Naive thymus-derived CD8-positive, alpha-beta T cell (primary cell): ENCODE data around the gene BTBD18. TPM values are rescaled to one million over a fixed set of nuclear protein-coding genes. Genes with fewer than 3 reads are reported as not detected.

ENCODE experiments used
- ATAC-seq, 2 donors: fragments of 150-1000 bp; cut with Tn5 transposase in 1 of 2; sonication (Bioruptor Pico), chemical (Tn5 transposase) in 1 of 2; 1 replicate in 1 of 2; 2 replicates in 1 of 2; pipeline ENCODE4 v1.10.0; 2021; ENCODE audit warnings: mild to moderate bottlenecking in 2 of 2, moderate library complexity in 2 of 2
- POLR2A ChIA-PET: fragments of 350-600 bp; sonication (Branson Sonifier 250); formaldehyde crosslinking; loops from one replicate; lab custom pipeline; 2021; ENCODE audit warnings: antibody characterized with exemption; lab: Charles Lee
- DNase-seq, 10 donors: peaks; one replicate each; pipeline versions ENCODE4 v3.0.0 to v3.0.0-alpha.2; 2020 to 2022
- H3K27ac Mint-ChIP-seq, 10 donors: one replicate each; pipeline ENCODE4 v1.8.0; 2020 to 2022; ENCODE audit warnings: mild to moderate bottlenecking in 10 of 10, mixed read lengths in 10 of 10, moderate library complexity in 4 of 10, inconsistent platforms in 1 of 10
- H3K27me3 Mint-ChIP-seq, 5 donors: one replicate each; pipeline ENCODE4 v1.8.0; 2021 to 2022; ENCODE audit warnings: mixed read lengths in 5 of 5
- H3K36me3 Mint-ChIP-seq, 3 donors: one replicate each; pipeline ENCODE4 v1.8.0; 2020 to 2022; ENCODE audit warnings: mixed read lengths in 3 of 3, mild to moderate bottlenecking in 2 of 3, inconsistent platforms in 1 of 3
- H3K4me1 Mint-ChIP-seq, 4 donors: one replicate each; pipeline ENCODE4 v1.8.0; 2021 to 2022; ENCODE audit warnings: mixed read lengths in 4 of 4
- H3K4me3 Mint-ChIP-seq, 10 donors: one replicate each; pipeline ENCODE4 v1.8.0; 2020 to 2022; ENCODE audit warnings: mild to moderate bottlenecking in 10 of 10, mixed read lengths in 10 of 10, moderate library complexity in 6 of 10, inconsistent platforms in 1 of 10
- H3K9me3 Mint-ChIP-seq, 9 donors: one replicate each; pipeline ENCODE4 v1.8.0; 2020 to 2022; ENCODE audit warnings: mixed read lengths in 9 of 9, mild to moderate bottlenecking in 3 of 9, inconsistent platforms in 1 of 9, moderate library complexity in 1 of 9
- polyA plus RNA-seq, 3 donors: library from polyadenylated mRNA; unstranded; fragments of 300-500 nt; fragmentation: Illumina TruSeq; gene quantifications; one replicate each; pipeline ENCODE4 v1.2.3, GENCODE V29; 2021
- total RNA-seq, 8 experiments: library from RNA in 2 of 8; stranded (reverse) in 2 of 8; gene quantifications; one replicate each; pipeline ENCODE4 v1.2.3 and lab custom pipeline; 2021 to 2026

The BTBD18 gene
- total RNA-seq, result under 1 TPM; 0.18 to 0.30 TPM
- under 1 TPM; 0.25 to 0.76 (median 0.27) TPM for polyA plus RNA-seq
- 0 to 0.60 (median 0) reads per million in 6 experiments for total RNA-seq (lab: John Stamatoyannopoulos, UW)

GRCh38 chr11:57751676-57752253 lies at the start of gene BTBD18:
BTBD18 (minus strand) TSS chr11:57751819; CDS start chr11:57751188, 631 bp downstream.
- DNase-seq, result no peak

GRCh38 chr11:57801183-57801485 lies 49.5 kb upstream of the BTBD18 start:
- DNase-seq (no peak), ATAC-seq (peak; percentile 18 to 45)
- H3K4me3 Mint-ChIP-seq, result peak overlapping the region in 1 of 10 donors; percentile 40
- H3K36me3 Mint-ChIP-seq, result peaks cover 3 to 42% (median 10%) of the 10 kb centered on the region in 3 donors
- no peaks in the 10 kb centered on the region for H3K27me3 Mint-ChIP-seq
- H3K9me3 Mint-ChIP-seq, result no peaks in the 10 kb centered on the region
- peaks cover 8 to 31% (median 28%) of the 10 kb centered on the region in 4 donors for H3K4me1 Mint-ChIP-seq
- H3K27ac Mint-ChIP-seq, result peak overlapping the region in 8 of 10 donors; percentile 64 to 93 (median 75)
- POLR2A ChIA-PET, result interaction anchor here (1.2 to 3.2 kb wide), 7 partner anchors 49 to 233 kb away, joined by 3 to 28 read pairs (median 5); partner anchors contain the start of genes BTBD18, MED19, SELENOH and TMX2

More at GRCh38 chr11:57751676-57752253, at the start of gene BTBD18:
- POLR2A ChIA-PET, result interaction anchor here (1.5 to 1.7 kb wide), 2 partner anchors 10 to 49 kb away, joined by 5 to 6 read pairs; partner anchors contain the start of gene SELENOH
- Mint-ChIP-seq H3K27me3 (no peaks in the 10 kb centered on the region), H3K36me3 (peaks cover 0 to 21% (median 0%) of the 10 kb centered on the region in 3 donors), H3K4me3 (no peak within 1 kb of the TSS), H3K9me3 (no peaks in the 10 kb centered on the region), H3K27ac (peak within 1 kb of the TSS; percentile 13 to 90 (median 60)), H3K4me1 (peaks cover 10 to 25% (median 21%) of the 10 kb centered on the region in 4 donors)
- peak in 1 of 2 donors; percentile 41 for ATAC-seq

GRCh38 chr11:57800444-57801182 lies 49.0 kb upstream of the BTBD18 start:
- peak overlapping the region in 8 of 10 donors; percentile 0 to 56 (median 24) for H3K4me3 Mint-ChIP-seq
- H3K9me3 Mint-ChIP-seq, result no peaks in the 10 kb centered on the region
- peaks cover 3 to 42% (median 6%) of the 10 kb centered on the region in 3 donors for H3K36me3 Mint-ChIP-seq
- no peaks in the 10 kb centered on the region for H3K27me3 Mint-ChIP-seq
- ATAC-seq, result peak; percentile 84 to 92
- peak in 5 of 10 donors; percentile 16 to 72 (median 67) for DNase-seq
- POLR2A ChIA-PET, result interaction anchor here (0.5 to 3.2 kb wide), 8 partner anchors 48 to 232 kb away, joined by 3 to 28 read pairs (median 4); partner anchors contain the start of genes BTBD18, MED19, SELENOH and TMX2
- H3K4me1 Mint-ChIP-seq, result peaks cover 8 to 32% (median 29%) of the 10 kb centered on the region in 4 donors
- H3K27ac Mint-ChIP-seq, result peak overlapping the region; percentile 64 to 93 (median 80)

GRCh38 chr11:57798905-57799559 lies 47.4 kb upstream of the BTBD18 start:
- Mint-ChIP-seq H3K27ac (peak overlapping the region; percentile 5 to 90 (median 82)), H3K4me1 (peaks cover 11 to 39% (median 34%) of the 10 kb centered on the region in 4 donors), H3K4me3 (no peak overlapping the region), H3K27me3 (no peaks in the 10 kb centered on the region), H3K36me3 (peaks cover 3 to 32% (median 4%) of the 10 kb centered on the region in 3 donors), H3K9me3 (no peaks in the 10 kb centered on the region)
- POLR2A ChIA-PET, result interaction anchor here (0.6 to 3.2 kb wide), 8 partner anchors 21 to 144 kb away, joined by 3 to 28 read pairs (median 6); partner anchors contain the start of genes MED19, SELENOH, TMX2 and ZDHHC5
- DNase-seq (no peak), ATAC-seq (no peak)

DNA sequence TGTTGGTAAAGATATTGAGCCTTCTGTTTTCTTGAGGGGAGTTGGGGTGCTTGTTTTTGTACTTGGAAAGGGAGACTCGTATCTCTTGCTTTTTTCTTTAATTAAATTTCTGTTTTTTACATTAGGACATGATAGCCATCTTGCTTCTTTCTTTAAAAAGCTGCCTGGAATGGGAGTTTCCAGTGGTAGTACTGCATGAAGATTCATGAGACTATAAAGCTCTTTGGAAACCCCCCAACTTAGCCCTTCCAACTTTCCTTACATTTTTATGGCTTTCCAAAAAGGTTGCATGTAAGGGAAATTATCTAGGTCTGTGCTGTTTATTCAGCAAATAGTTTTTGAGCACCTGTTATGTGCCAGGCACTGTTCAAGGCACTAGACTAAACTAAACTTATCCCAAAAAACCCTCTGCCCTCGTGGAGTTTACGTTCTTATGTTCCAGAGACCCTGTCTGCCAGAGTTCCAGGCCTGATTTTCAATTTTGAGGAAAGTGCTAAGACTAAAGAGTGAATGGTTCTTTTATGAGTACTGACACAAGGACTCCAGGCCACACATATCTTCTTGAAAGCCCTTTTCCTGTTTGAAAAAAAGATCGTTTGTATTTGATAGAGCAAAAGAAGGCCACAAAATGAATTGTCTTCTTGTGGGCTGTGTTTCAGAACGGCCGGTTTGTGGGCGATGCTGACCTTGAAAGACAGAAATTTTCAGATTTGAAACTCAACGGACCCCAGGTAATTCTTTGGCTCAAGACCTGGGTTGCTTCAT lies 41.9 kb upstream of the BTBD18 start:
- DNase-seq, result peak in 1 of 10 donors; percentile 11
- POLR2A ChIA-PET, result interaction anchor here (0.7 kb wide), 1 partner anchor 61 kb away, joined by 4 read pairs; no protein-coding TSS in a partner anchor
- no peaks in the 10 kb centered on the region for H3K9me3 Mint-ChIP-seq
- H3K36me3 Mint-ChIP-seq, result peaks cover 0 to 16% (median 4%) of the 10 kb centered on the region in 3 donors
- H3K27me3 Mint-ChIP-seq, result peaks cover 0 to 2% (median 0%) of the 10 kb centered on the region in 5 donors
- no peak for ATAC-seq
- H3K4me1 Mint-ChIP-seq, result peaks cover 20 to 51% (median 41%) of the 10 kb centered on the region in 4 donors
- peak overlapping the region; percentile 4 to 88 (median 80) for H3K4me3 Mint-ChIP-seq
- peak overlapping the region; percentile 79 to 98 (median 96) for H3K27ac Mint-ChIP-seq

GRCh38 chr11:57792870-57793269 lies 41.3 kb upstream of the BTBD18 start:
- Mint-ChIP-seq H3K36me3 (peaks cover 0 to 15% (median 4%) of the 10 kb centered on the region in 3 donors), H3K4me3 (peak overlapping the region; percentile 55 to 88 (median 80)), H3K4me1 (peaks cover 20 to 53% (median 39%) of the 10 kb centered on the region in 4 donors), H3K27ac (peak overlapping the region; percentile 60 to 98 (median 96)), H3K27me3 (peaks cover 0 to 2% (median 0%) of the 10 kb centered on the region in 5 donors), H3K9me3 (no peaks in the 10 kb centered on the region)
- no peak for ATAC-seq
- DNase-seq, result no peak
- POLR2A ChIA-PET, result interaction anchor here (0.6 to 2.0 kb wide), 5 partner anchors 40 to 1498 kb away, joined by 3 to 17 read pairs (median 3); partner anchors contain the start of gene SELENOH

- peaks cover 20 to 58% (median 39%) of the 10 kb centered on the region in 4 donors for H3K4me1 Mint-ChIP-seq
Observed at GRCh38 chr11:57792060-57792541, 40.5 kb upstream of the BTBD18 start.

GRCh38 chr11:57791321-57792059 lies 39.9 kb upstream of the BTBD18 start:
- Mint-ChIP-seq H3K9me3 (no peaks in the 10 kb centered on the region), H3K27me3 (peaks cover 0 to 2% (median 0%) of the 10 kb centered on the region in 5 donors), H3K36me3 (peaks cover 0 to 12% (median 3%) of the 10 kb centered on the region in 3 donors), H3K27ac (peak overlapping the region; percentile 94 to 98 (median 97)), H3K4me1 (peaks cover 20 to 64% (median 39%) of the 10 kb centered on the region in 4 donors), H3K4me3 (peak overlapping the region; percentile 55 to 88 (median 82))
- ATAC-seq, result peak; percentile 9 to 14
- POLR2A ChIA-PET, result interaction anchor here (0.5 to 2.0 kb wide), 4 partner anchors 12 to 79 kb away, joined by 3 to 17 read pairs (median 6); partner anchors contain the start of genes MED19, SELENOH and TMX2
- DNase-seq, result no peak

More at GRCh38 chr11:57792060-57792541, 40.5 kb upstream of the BTBD18 start:
- peak; percentile 93 to 96 for ATAC-seq
- peak overlapping the region; percentile 55 to 88 (median 82) for H3K4me3 Mint-ChIP-seq
- H3K27me3 Mint-ChIP-seq, result peaks cover 0 to 2% (median 0%) of the 10 kb centered on the region in 5 donors
- peak overlapping the region; percentile 94 to 98 (median 97) for H3K27ac Mint-ChIP-seq
- DNase-seq, result peak; percentile 72 to 94 (median 82)
- H3K9me3 Mint-ChIP-seq, result no peaks in the 10 kb centered on the region
- H3K36me3 Mint-ChIP-seq, result peaks cover 0 to 15% (median 4%) of the 10 kb centered on the region in 3 donors
- POLR2A ChIA-PET, result interaction anchor here (0.5 to 2.0 kb wide), 7 partner anchors 13 to 1499 kb away, joined by 3 to 17 read pairs (median 3); partner anchors contain the start of genes MED19, SELENOH and TMX2

GRCh38 chr11:57788703-57789088 lies 37.1 kb upstream of the BTBD18 start:
- Mint-ChIP-seq H3K27me3 (peaks cover 0 to 2% (median 0%) of the 10 kb centered on the region in 5 donors), H3K4me3 (no peak overlapping the region), H3K9me3 (no peaks in the 10 kb centered on the region), H3K4me1 (peaks cover 14 to 66% (median 31%) of the 10 kb centered on the region in 4 donors), H3K36me3 (no peaks in the 10 kb centered on the region), H3K27ac (no peak overlapping the region)
- no peak for DNase-seq
- ATAC-seq, result no peak
- POLR2A ChIA-PET, result interaction anchor here (0.6 to 1.1 kb wide), 2 partner anchors 8 to 189 kb away, joined by 4 to 5 read pairs; no protein-coding TSS in a partner anchor
